Hepatocyte (in vitro differentiated cells): ENCODE measurements around the gene CDH26.

ENCODE experiments used
- CTCF ChIP-seq: fragments of 200-600 bp; sonication (generic); IDR thresholded peaks from 2 replicates; pipeline ENCODE4 v1.5.1; 2016; ENCODE audit warnings: antibody characterized with exemption, mild to moderate bottlenecking; ENCODE audit not compliant: poor library complexity
- EZH2 ChIP-seq: fragments of 200-600 bp; sonication (generic); IDR thresholded peaks from 2 replicates; pipeline ENCODE4 v1.6.1; 2016; ENCODE audit warnings: antibody characterized with exemption, mild to moderate bottlenecking, borderline replicate concordance
- EZH2phosphoT487 ChIP-seq: fragments of 200-600 bp; sonication (generic); IDR thresholded peaks from one replicate; pipeline ENCODE4 v1.6.1; 2018; ENCODE audit warnings: antibody characterized with exemption, mild to moderate bottlenecking, low read depth, moderate library complexity; ENCODE audit not compliant: unreplicated experiment, severe bottlenecking

DNA sequence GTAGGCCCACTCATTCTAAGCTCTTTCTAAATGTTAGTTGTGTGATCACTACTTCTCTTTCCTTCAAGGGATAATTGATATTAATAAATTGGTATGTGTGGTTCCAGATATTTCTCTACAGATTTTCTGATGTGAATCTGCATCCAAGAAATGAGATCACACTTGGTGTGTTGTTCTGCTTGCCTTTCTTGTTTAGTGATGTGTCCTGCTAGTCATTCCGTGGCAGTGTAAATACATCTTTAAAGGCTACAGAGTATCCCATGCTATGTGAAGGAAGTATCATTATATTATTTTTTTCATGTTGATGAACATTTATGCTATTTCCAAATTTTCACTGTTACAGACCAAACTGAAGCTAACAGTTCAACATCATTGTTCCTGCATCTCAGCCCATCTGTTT is 13.2 kb downstream of the CDH26 start:
- TF ChIP-seq EZH2: no peak
- TF ChIP-seq CTCF: no peak
- no peak for TF ChIP-seq EZH2phosphoT487
